Esophagus muscularis mucosa (tissue), 4 donors: ENCODE measurements around the gene OTULIN. TPM values are rescaled to one million over a fixed set of nuclear protein-coding genes. Genes with fewer than 3 reads are reported as not detected.

ENCODE experiments used
- total RNA-seq, 4 donors: library from RNA; depleted of rRNA; stranded (reverse); fragments of >200 nt; gene quantifications; one replicate each; pipeline versions ENCODE4 v1.1.0 to v1.2.1, GENCODE V29; 2016

Gene OTULIN
- total RNA-seq, 4 donors from 2014 or later = 16.9 to 41.1 (median 24.2) TPM

Other genes starting within 250 kb of the OTULIN start
- gene OTULINL, start 82.9 kb upstream of the OTULIN start, total RNA-seq = 1 to 10 TPM; 2.6 to 7.1 (median 5.0) TPM
- 10 to 100 TPM; 33.4 to 49.4 (median 38.0) TPM for gene ANKH, start 207.1 kb downstream of the OTULIN start, total RNA-seq